T-helper 22 cell (primary cell): ENCODE measurements around the gene MKLN1.
"Not testable (repeated sequence)": the region's sequence is repeated elsewhere in the genome, so short reads cannot be mapped to it uniquely, and the experiment has no call there.

Experiments used
- DNase-seq: peaks from one replicate; pipeline ENCODE4 v3.0.0-alpha.2; 2020; ENCODE audit warnings: low read depth

The MKLN1 gene

GRCh38 chr7:131312838-131313237 lies 14.8 kb upstream of the MKLN1 start:
- DNase-seq = no peak

- no peak for DNase-seq
Measured at GRCh38 chr7:131320603-131321002, 7.1 kb upstream of the MKLN1 start.

- DNase-seq = no peak
Measured at GRCh38 chr7:131321656-131322055, 6.0 kb upstream of the MKLN1 start.

- DNase-seq = no peak
Measured at GRCh38 chr7:131322061-131322460, 5.6 kb upstream of the MKLN1 start.

- DNase-seq = no peak
Measured at GRCh38 chr7:131322861-131323260, 4.8 kb upstream of the MKLN1 start.

GRCh38 chr7:131325179-131325840 lies 2.4 kb upstream of the MKLN1 start:
- no peak for DNase-seq

GRCh38 chr7:131326576-131326975 lies 1.1 kb upstream of the MKLN1 start:
- DNase-seq = no peak

GRCh38 chr7:131327049-131327625 lies 539 bp upstream of the MKLN1 start:
- DNase-seq = peak; percentile 8

- no peak for DNase-seq
Measured at GRCh38 chr7:131328377-131329175, 900 bp downstream of the MKLN1 start.

- no peak for DNase-seq
Measured at GRCh38 chr7:131329176-131329570, 1.5 kb downstream of the MKLN1 start.

GRCh38 chr7:131330299-131330698 lies 2.6 kb downstream of the MKLN1 start:
- no peak for DNase-seq

GRCh38 chr7:131331806-131332205 lies 4.1 kb downstream of the MKLN1 start:
- DNase-seq = no peak

GRCh38 chr7:131332729-131333128 lies 5.1 kb downstream of the MKLN1 start:
- not testable (repeated sequence) for DNase-seq

- DNase-seq = no peak
Measured at GRCh38 chr7:131335639-131336381, 8.1 kb downstream of the MKLN1 start.

- DNase-seq = no peak
Measured at GRCh38 chr7:131336956-131337355, 9.3 kb downstream of the MKLN1 start.

GRCh38 chr7:131338173-131338572 lies 10.5 kb downstream of the MKLN1 start:
- DNase-seq = no peak

GRCh38 chr7:131338691-131339390 lies 11.2 kb downstream of the MKLN1 start:
- DNase-seq = no peak

- no peak for DNase-seq
Measured at GRCh38 chr7:131341690-131342089, 14.0 kb downstream of the MKLN1 start.

GRCh38 chr7:131342864-131343442 lies 15.3 kb downstream of the MKLN1 start:
- no peak for DNase-seq

- DNase-seq = no peak
Measured at GRCh38 chr7:131346885-131347592, 19.4 kb downstream of the MKLN1 start.

- DNase-seq = no peak
Measured at GRCh38 chr7:131352032-131352431, 24.4 kb downstream of the MKLN1 start.
